Thyroid gland (tissue), 4 donors: ENCODE results near the gene HKDC1. TPM values are rescaled to one million over a fixed set of nuclear protein-coding genes. Genes with fewer than 3 reads are reported as not detected.

ENCODE experiments used
- DNase-seq, 2 donors: peaks; one replicate each; pipeline ENCODE4 v3.0.0-alpha.2; 2019
- H3K27ac ChIP-seq, 3 donors: fragments of 200-600 bp; sonication (generic); 1 replicate in 2 of 3; 2 replicates in 1 of 3; pipeline ENCODE4 v1.5.1; 2016 to 2019; ENCODE audit warnings: mild to moderate bottlenecking in 1 of 3, moderate library complexity in 1 of 3
- H3K27me3 ChIP-seq: fragments of 200-600 bp; sonication (generic); one replicate; pipeline ENCODE4 v1.5.1; 2019
- H3K36me3 ChIP-seq, 2 donors: fragments of 200-600 bp; sonication (generic); one replicate each; pipeline ENCODE4 v1.5.1; 2016 to 2019
- H3K4me1 ChIP-seq, 2 donors: fragments of 200-600 bp; sonication (generic); one replicate each; pipeline ENCODE4 v1.5.1; 2017 to 2019
- H3K4me3 ChIP-seq, 3 donors: fragments of 200-600 bp; sonication (generic); replicated peaks in 1 of 3; 1 replicate in 2 of 3; 2 replicates in 1 of 3; pipeline ENCODE4 v1.5.1; 2016; ENCODE audit warnings: mild to moderate bottlenecking in 1 of 3
- H3K9me3 ChIP-seq: fragments of 200-600 bp; sonication (generic); one replicate; pipeline ENCODE4 v1.5.1; 2017
- CTCF ChIP-seq, 6 experiments: fragments of 200-600 bp in 3 of 6; fragments of 450-650 bp in 3 of 6; sonication (generic) in 3 of 6; IDR thresholded peaks; one replicate each; pipeline ENCODE4 v1.5.1; 2016 to 2019; ENCODE audit warnings: antibody characterized with exemption in 6 of 6, mild to moderate bottlenecking in 2 of 6, inconsistent platforms in 1 of 6, moderate library complexity in 1 of 6
- POLR2A ChIP-seq, 2 donors: fragments of 450-650 bp; IDR thresholded peaks; one replicate each; pipeline ENCODE4 v1.6.1; 2017; ENCODE audit warnings: antibody characterized with exemption in 2 of 2, mild to moderate bottlenecking in 2 of 2, moderate library complexity in 1 of 2
- WGBS, 2 donors: methylation state at CpG; one replicate each; pipeline ENCODE4 v1.1.5; 2017; 5-methylcytosine and 5-hydroxymethylcytosine counted together
- intact Hi-C: fragments of 100-400 bp; cut with DNase I; formaldehyde crosslinking; loops from one replicate; pipeline ENCODE4 v1.15.1; 2023
- total RNA-seq, 4 donors: library from RNA; depleted of rRNA; stranded (reverse); fragments of >200 nt; gene quantifications; one replicate each; pipeline ENCODE4 v1.2.3, GENCODE V29; 2016

The HKDC1 gene
- total RNA-seq, 4 donors from 2014 or later = 2.4 to 21.1 (median 8.5) TPM

GRCh38 chr10:69225681-69226080 is 5.5 kb downstream of the HKDC1 start:
- TF ChIP-seq CTCF (IDR thresholded peaks at IDR 0.05) (no peak), POLR2A (IDR thresholded peaks at IDR 0.05) (no peak)
- 84 to 88% methylated on average over 10 of the region's 10 CpGs for WGBS, 2 donors
- intact Hi-C loops = no loop called here
- Histone ChIP-seq H3K9me3 (no peaks in the 10 kb centered on the region), H3K27me3 (no peaks in the 10 kb centered on the region), H3K36me3 (no peaks in the 10 kb centered on the region), H3K27ac (no peak overlapping the region), H3K4me1 (peaks cover 10 to 22% of the 10 kb centered on the region in 2 donors), H3K4me3 (no peak overlapping the region)
- no peak for DNase-seq

- H3K27me3 ChIP-seq = no peaks in the 10 kb centered on the region
- no peak for TF ChIP-seq POLR2A (IDR thresholded peaks at IDR 0.05)
- TF ChIP-seq CTCF (IDR thresholded peaks at IDR 0.05) = no peak
- intact Hi-C loops = no loop called here
- H3K9me3 ChIP-seq = no peaks in the 10 kb centered on the region
- H3K4me1 ChIP-seq = peaks cover 9 to 10% of the 10 kb centered on the region in 2 donors
- WGBS, 2 donors = 88 to 90% methylated on average over 7 to 14 of the region's 14 CpGs
- no peak overlapping the region for H3K4me3 ChIP-seq
- H3K27ac ChIP-seq = no peak overlapping the region
- H3K36me3 ChIP-seq = no peaks in the 10 kb centered on the region
- DNase-seq = no peak
These were observed 6.9 kb downstream of the HKDC1 start for GRCh38 chr10:69226919-69227450.

GRCh38 chr10:69228151-69228550 is 8.0 kb downstream of the HKDC1 start:
- 94 to 98% methylated on average over 2 of the region's 2 CpGs for WGBS, 2 donors
- Histone ChIP-seq H3K36me3 (no peaks in the 10 kb centered on the region), H3K9me3 (no peaks in the 10 kb centered on the region), H3K27ac (no peak overlapping the region), H3K4me3 (no peak overlapping the region), H3K27me3 (no peaks in the 10 kb centered on the region), H3K4me1 (peaks cover 0 to 3% of the 10 kb centered on the region in 2 donors)
- TF ChIP-seq POLR2A (IDR thresholded peaks at IDR 0.05) = no peak
- no peak for TF ChIP-seq CTCF (IDR thresholded peaks at IDR 0.05)
- intact Hi-C loops = no loop called here
- DNase-seq = no peak

GRCh38 chr10:69229616-69229916 is 9.4 kb downstream of the HKDC1 start:
- TF ChIP-seq CTCF (IDR thresholded peaks at IDR 0.05) (no peak), POLR2A (IDR thresholded peaks at IDR 0.05) (no peak)
- DNase-seq = no peak
- no peak overlapping the region for H3K4me3 ChIP-seq
- no peaks in the 10 kb centered on the region for H3K36me3 ChIP-seq
- peaks cover 0 to 3% of the 10 kb centered on the region in 2 donors for H3K4me1 ChIP-seq
- H3K9me3 ChIP-seq = no peaks in the 10 kb centered on the region
- WGBS, 2 donors = 86 to 97% methylated on average over 8 of the region's 8 CpGs
- no peak overlapping the region for H3K27ac ChIP-seq
- no peaks in the 10 kb centered on the region for H3K27me3 ChIP-seq
- intact Hi-C loops = no loop called here

- H3K36me3 ChIP-seq = no peaks in the 10 kb centered on the region
- intact Hi-C loops = loop anchor here (10.0 kb wide), 1 partner anchor 275 kb away; no protein-coding TSS in a partner anchor
- no peak for TF ChIP-seq POLR2A (IDR thresholded peaks at IDR 0.05)
- no peak for TF ChIP-seq CTCF (IDR thresholded peaks at IDR 0.05)
- no peak overlapping the region for H3K4me3 ChIP-seq
- no peaks in the 10 kb centered on the region for H3K9me3 ChIP-seq
- WGBS, 2 donors = 63 to 64% methylated on average over 5 of the region's 5 CpGs
- no peaks in the 10 kb centered on the region for H3K27me3 ChIP-seq
- H3K4me1 ChIP-seq = peaks cover 0 to under 1% of the 10 kb centered on the region in 2 donors
- H3K27ac ChIP-seq = no peak overlapping the region
- DNase-seq = no peak
These were observed 10.0 kb downstream of the HKDC1 start for GRCh38 chr10:69230128-69230527.
